H9 (cell line): Measurements from ENCODE around the gene RAF1. TPM values are rescaled to one million over a fixed set of nuclear protein-coding genes. Genes with fewer than 3 reads are reported as not detected.

Source experiments
- DNase-seq: peaks from one replicate; pipeline ENCODE4 v3.0.0-alpha.2; 2017
- H2AFZ ChIP-seq: one replicate; pipeline ENCODE4 v1.6.1; 2013; ENCODE audit warnings: mild to moderate bottlenecking, low read length, control low read depth, moderate library complexity
- H2AK5ac ChIP-seq: 2 replicates; pipeline ENCODE4 v1.6.1; 2013; ENCODE audit warnings: low read length, control low read depth, mixed read lengths; ENCODE audit not compliant: insufficient read length
- H2BK120ac ChIP-seq: one replicate; pipeline ENCODE4 v1.6.1; 2013; ENCODE audit warnings: low read depth, mild to moderate bottlenecking, low read length, control low read depth, inconsistent platforms; ENCODE audit not compliant: poor library complexity, severe bottlenecking
- H2BK12ac ChIP-seq: 2 replicates; pipeline ENCODE4 v1.6.1; 2013; ENCODE audit warnings: low read length, control low read depth, mixed read lengths, low read depth; ENCODE audit not compliant: insufficient read length
- H2BK15ac ChIP-seq: 2 replicates; pipeline ENCODE4 v1.6.1; 2013; ENCODE audit warnings: low read depth, low read length, control low read depth
- H2BK20ac ChIP-seq: one replicate; pipeline ENCODE4 v1.6.1; 2013; ENCODE audit warnings: low read depth, mild to moderate bottlenecking, low read length, control low read depth, inconsistent platforms; ENCODE audit not compliant: poor library complexity, severe bottlenecking
- H2BK5ac ChIP-seq: 2 replicates; pipeline ENCODE4 v1.6.1; 2013; ENCODE audit warnings: low read length, control low read depth, mixed read lengths; ENCODE audit not compliant: insufficient read length
- H3K14ac ChIP-seq: 2 replicates; pipeline ENCODE4 v1.6.1; 2013; ENCODE audit warnings: low read length, control low read depth; ENCODE audit not compliant: insufficient read depth
- H3K18ac ChIP-seq: 2 replicates; pipeline ENCODE4 v1.6.1; 2013; ENCODE audit warnings: low read depth, mild to moderate bottlenecking, mixed read lengths, low read length, control low read depth; ENCODE audit not compliant: insufficient read length
- H3K23ac ChIP-seq: 2 replicates; pipeline ENCODE4 v1.6.1; 2013; ENCODE audit warnings: low read length, control low read depth, mixed read lengths, low read depth; ENCODE audit not compliant: insufficient read length
- H3K23me2 ChIP-seq: 2 replicates; pipeline ENCODE4 v1.6.1; 2013; ENCODE audit warnings: low read depth, mild to moderate bottlenecking, mixed read lengths, low read length, control low read depth; ENCODE audit not compliant: insufficient read length, poor library complexity, severe bottlenecking
- H3K27ac ChIP-seq: 2 replicates; pipeline ENCODE4 v1.5.1; 2013; ENCODE audit warnings: low read length, control low read depth, mixed read lengths, low read depth; ENCODE audit not compliant: insufficient read length
- H3K27me3 ChIP-seq: 2 replicates; pipeline ENCODE4 v1.6.1; 2013; ENCODE audit warnings: low read length, control low read depth, inconsistent platforms; ENCODE audit not compliant: insufficient read depth
- H3K4ac ChIP-seq: 2 replicates; pipeline ENCODE4 v1.6.1; 2013; ENCODE audit warnings: low read depth, mild to moderate bottlenecking, control low read depth, inconsistent platforms, low read length, moderate library complexity
- H3K4me1 ChIP-seq: 2 replicates; pipeline ENCODE4 v1.6.1; 2013; ENCODE audit warnings: low read length, control low read depth, inconsistent platforms; ENCODE audit not compliant: insufficient read depth
- H3K4me2 ChIP-seq: 2 replicates; pipeline ENCODE4 v1.6.1; 2013; ENCODE audit warnings: low read length, control low read depth, mixed read lengths; ENCODE audit not compliant: insufficient read length, insufficient read depth
- H3K56ac ChIP-seq: 2 replicates; pipeline ENCODE4 v1.6.1; 2013; ENCODE audit warnings: low read depth, mild to moderate bottlenecking, mixed read lengths, low read length, control low read depth; ENCODE audit not compliant: insufficient read length
- H3K79me1 ChIP-seq: 2 replicates; pipeline ENCODE4 v1.6.1; 2013; ENCODE audit warnings: low read depth, mild to moderate bottlenecking, moderate library complexity, low read length, control low read depth, inconsistent platforms; ENCODE audit not compliant: insufficient read depth, poor library complexity, severe bottlenecking
- H3K79me2 ChIP-seq: 2 replicates; pipeline ENCODE4 v1.6.1; 2013; ENCODE audit warnings: low read length, control low read depth, inconsistent platforms; ENCODE audit not compliant: insufficient read depth
- H3K9ac ChIP-seq: 2 replicates; pipeline ENCODE4 v1.6.1; 2013; ENCODE audit warnings: low read length, control low read depth, mixed read lengths; ENCODE audit not compliant: insufficient read length; ENCODE audit errors: extremely low read depth
- H3K9me3 ChIP-seq: one replicate; pipeline ENCODE4 v1.6.1; 2013; ENCODE audit warnings: low read depth, low read length, inconsistent platforms; ENCODE audit not compliant: control insufficient read depth
- H3T11ph ChIP-seq: one replicate; pipeline ENCODE4 v1.6.1; 2013; ENCODE audit warnings: mild to moderate bottlenecking, low read length, control low read depth, inconsistent platforms
- H4K20me1 ChIP-seq: one replicate; pipeline ENCODE4 v1.6.1; 2013; ENCODE audit not compliant: control insufficient read depth, insufficient read length, insufficient read depth
- H4K5ac ChIP-seq: 2 replicates; pipeline ENCODE4 v1.6.1; 2013; ENCODE audit warnings: low read depth, mild to moderate bottlenecking, mixed read lengths, low read length, control low read depth; ENCODE audit not compliant: insufficient read length
- H4K8ac ChIP-seq: replicated peaks from 2 replicates; pipeline ENCODE4 v1.6.1; 2013; ENCODE audit warnings: low read length, control low read depth, mixed read lengths, low read depth; ENCODE audit not compliant: insufficient read length
- H4K91ac ChIP-seq: 2 replicates; pipeline ENCODE4 v1.6.1; 2013; ENCODE audit warnings: low read depth, mild to moderate bottlenecking, moderate library complexity, mixed read lengths, low read length, control low read depth; ENCODE audit not compliant: insufficient read length
- H3K27ac Mint-ChIP-seq, 3 experiments: 2 replicates in 2 of 3; 3 replicates in 1 of 3; pipeline ENCODE4 v1.8.0; 2020 to 2021; ENCODE audit warnings: mixed read lengths in 3 of 3, mild to moderate bottlenecking in 1 of 3, moderate library complexity in 1 of 3
- H3K27me3 Mint-ChIP-seq: 2 replicates; pipeline ENCODE4 v1.8.0; 2021; ENCODE audit warnings: low read depth, mild to moderate bottlenecking, moderate library complexity, mixed read lengths
- H3K36me3 Mint-ChIP-seq, 3 experiments: 2 replicates in 2 of 3; 3 replicates in 1 of 3; pipeline ENCODE4 v1.8.0; 2020 to 2021; ENCODE audit warnings: low read depth in 3 of 3, mixed read lengths in 3 of 3; ENCODE audit not compliant: insufficient read depth in 1 of 3
- H3K4me1 Mint-ChIP-seq, 2 experiments: 2 replicates each; pipeline ENCODE4 v1.8.0; 2020; ENCODE audit warnings: mixed read lengths in 2 of 2
- H3K4me3 Mint-ChIP-seq, 2 experiments: 2 replicates in 1 of 2; 3 replicates in 1 of 2; pipeline ENCODE4 v1.8.0; 2020 to 2021; ENCODE audit warnings: mild to moderate bottlenecking in 2 of 2, mixed read lengths in 2 of 2, moderate library complexity in 1 of 2
- H3K9me3 Mint-ChIP-seq, 2 experiments: 2 replicates in 1 of 2; 3 replicates in 1 of 2; pipeline ENCODE4 v1.8.0; 2020; ENCODE audit warnings: mild to moderate bottlenecking in 2 of 2, mixed read lengths in 2 of 2, moderate library complexity in 1 of 2
- WGBS: extraction: QIAGEN DNeasy Blood & Tissue Kit; methylation state at CpG from one replicate; pipeline ENCODE4 v1.1.7; 2013; ENCODE audit warnings: missing lambda C conversion rate, low lambda C conversion rate, mixed read lengths; ENCODE audit not compliant: insufficient read length; ENCODE audit errors: extremely low coverage; 5-methylcytosine and 5-hydroxymethylcytosine counted together
- total RNA-seq: library from RNA; stranded (reverse); gene quantifications from 2 replicates; pipeline ENCODE4 v1.2.1, GENCODE V29; 2021
- TF ChIP-seq, protein P1 (sequence below): fragments of 200-600 bp; sonication (generic); conservative IDR thresholded peaks from 3 replicates; pipeline ENCODE4 v1.8.0; 2021; ENCODE audit warnings: antibody characterized with exemption, mild to moderate bottlenecking

Gene RAF1
- total RNA-seq, 1 experiment from 2014 or later, result 112 TPM

DNA sequence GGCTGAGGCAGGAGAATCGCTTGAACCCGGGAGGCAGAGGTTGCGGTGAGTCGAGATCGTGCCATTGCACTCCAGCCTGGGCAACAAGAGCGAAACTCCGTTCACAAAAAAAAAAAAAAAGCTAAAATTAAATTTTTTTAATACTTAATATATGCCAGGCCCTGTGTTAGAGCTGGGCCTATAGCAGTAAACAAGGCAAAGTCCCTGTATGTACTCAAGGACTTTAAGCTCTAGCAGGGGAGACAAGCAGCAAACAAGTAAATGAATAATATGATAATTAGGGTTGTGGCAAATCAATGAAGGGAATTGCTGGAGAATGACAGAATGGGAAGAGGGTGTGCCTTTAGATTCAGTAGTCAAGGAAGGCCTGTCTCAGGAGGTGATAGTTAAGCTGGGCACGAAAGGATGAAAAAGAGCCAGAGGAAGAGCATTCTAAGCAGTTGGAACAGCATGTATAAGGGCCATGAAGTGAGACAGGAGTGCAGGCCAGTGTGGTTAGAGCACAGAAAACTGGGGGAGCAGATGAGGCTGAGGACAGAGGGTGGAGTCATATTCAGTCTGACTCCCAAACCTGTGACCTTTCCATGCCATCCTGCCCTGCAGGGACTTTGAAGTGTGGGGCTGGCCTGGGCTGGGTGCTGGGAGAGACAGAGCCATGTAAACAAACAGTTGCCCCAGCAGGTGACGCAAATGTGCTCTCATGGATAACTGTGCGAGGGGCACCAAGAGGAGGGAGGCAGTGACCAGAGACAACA is 6.6 kb upstream of the RAF1 start:
- Histone ChIP-seq H3T11ph (no peak overlapping the region), H3K27me3 (no peaks in the 10 kb centered on the region), H2BK12ac (no peak overlapping the region), H2BK15ac (no peak overlapping the region), H4K8ac (no peak overlapping the region), H3K79me1 (no peaks in the 10 kb centered on the region), H4K5ac (no peak overlapping the region), H3K56ac (no peak overlapping the region), H3K4me1 (peaks cover 14% of the 10 kb centered on the region; the same call in 1 of the 2 replicates), H2BK120ac (no peak overlapping the region), H3K18ac (no peak overlapping the region), H3K79me2 (no peaks in the 10 kb centered on the region), H2AFZ (no peak overlapping the region), H4K20me1 (no peaks in the 10 kb centered on the region), H3K27ac (no peak overlapping the region), H3K9me3 (no peaks in the 10 kb centered on the region), H3K4ac (no peak overlapping the region), H2BK5ac (no peak overlapping the region), H2BK20ac (no peak overlapping the region), H4K91ac (no peak overlapping the region), H2AK5ac (no peak overlapping the region), H3K23me2 (no peaks in the 10 kb centered on the region), H3K23ac (no peak overlapping the region), H3K9ac (no peak overlapping the region), H3K4me2 (no peak overlapping the region), H3K14ac (no peak overlapping the region)
- H3K27ac Mint-ChIP-seq, result peak overlapping the region in 2 of 3 experiments; percentile 18 to 86; a peak in 4 of 7 replicates
- TF ChIP-seq, protein P1, sequence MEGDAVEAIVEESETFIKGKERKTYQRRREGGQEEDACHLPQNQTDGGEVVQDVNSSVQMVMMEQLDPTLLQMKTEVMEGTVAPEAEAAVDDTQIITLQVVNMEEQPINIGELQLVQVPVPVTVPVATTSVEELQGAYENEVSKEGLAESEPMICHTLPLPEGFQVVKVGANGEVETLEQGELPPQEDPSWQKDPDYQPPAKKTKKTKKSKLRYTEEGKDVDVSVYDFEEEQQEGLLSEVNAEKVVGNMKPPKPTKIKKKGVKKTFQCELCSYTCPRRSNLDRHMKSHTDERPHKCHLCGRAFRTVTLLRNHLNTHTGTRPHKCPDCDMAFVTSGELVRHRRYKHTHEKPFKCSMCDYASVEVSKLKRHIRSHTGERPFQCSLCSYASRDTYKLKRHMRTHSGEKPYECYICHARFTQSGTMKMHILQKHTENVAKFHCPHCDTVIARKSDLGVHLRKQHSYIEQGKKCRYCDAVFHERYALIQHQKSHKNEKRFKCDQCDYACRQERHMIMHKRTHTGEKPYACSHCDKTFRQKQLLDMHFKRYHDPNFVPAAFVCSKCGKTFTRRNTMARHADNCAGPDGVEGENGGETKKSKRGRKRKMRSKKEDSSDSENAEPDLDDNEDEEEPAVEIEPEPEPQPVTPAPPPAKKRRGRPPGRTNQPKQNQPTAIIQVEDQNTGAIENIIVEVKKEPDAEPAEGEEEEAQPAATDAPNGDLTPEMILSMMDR, result no peak
- no CpG with 5 or more reads among the region's 10 CpGs for WGBS
- DNase-seq, result no peak
- peaks cover 11 to 14% of the 10 kb centered on the region in 2 experiments for H3K9me3 Mint-ChIP-seq
- H3K4me1 Mint-ChIP-seq, result peaks cover 38% of the 10 kb centered on the region in 2 experiments
- H3K4me3 Mint-ChIP-seq, result peak overlapping the region in 1 of 2 experiments; percentile 5; a peak in 2 of 5 replicates
- peaks cover 4 to 13% (median 5%) of the 10 kb centered on the region in 3 experiments; a peak in 5 of 7 replicates for H3K36me3 Mint-ChIP-seq
- no peaks in the 10 kb centered on the region; the same call in 1 of the 2 replicates for H3K27me3 Mint-ChIP-seq
